Measurements from ENCODE around the gene COL12A1. TPM values are rescaled to one million over a fixed set of nuclear protein-coding genes. Genes with fewer than 3 reads are reported as not detected.

The COL12A1 gene
- total and polyA plus RNA-seq, 2 experiments from 2014 or later: 0.39 to 6.3 TPM

DNA sequence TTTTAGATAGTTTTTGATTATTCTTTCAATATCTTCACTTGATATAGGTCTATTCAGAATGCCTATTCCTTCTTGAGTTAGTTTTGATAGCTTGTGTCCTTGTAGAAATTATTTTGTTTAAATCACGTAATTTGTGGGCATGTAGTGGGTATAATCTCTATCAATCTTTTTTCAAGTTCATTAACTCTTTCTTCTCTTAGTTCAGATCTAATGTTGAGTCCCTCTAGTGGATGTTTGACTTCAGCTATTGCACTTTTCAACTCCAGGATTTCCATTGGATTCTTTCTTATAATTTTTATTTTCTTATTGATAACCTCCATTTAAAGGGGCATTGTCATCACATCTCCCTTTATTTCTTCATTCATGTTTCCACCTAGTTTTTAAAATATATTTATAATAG lies 135.6 kb downstream of the COL12A1 start (continued):
- TF ChIP-seq, protein P1, sequence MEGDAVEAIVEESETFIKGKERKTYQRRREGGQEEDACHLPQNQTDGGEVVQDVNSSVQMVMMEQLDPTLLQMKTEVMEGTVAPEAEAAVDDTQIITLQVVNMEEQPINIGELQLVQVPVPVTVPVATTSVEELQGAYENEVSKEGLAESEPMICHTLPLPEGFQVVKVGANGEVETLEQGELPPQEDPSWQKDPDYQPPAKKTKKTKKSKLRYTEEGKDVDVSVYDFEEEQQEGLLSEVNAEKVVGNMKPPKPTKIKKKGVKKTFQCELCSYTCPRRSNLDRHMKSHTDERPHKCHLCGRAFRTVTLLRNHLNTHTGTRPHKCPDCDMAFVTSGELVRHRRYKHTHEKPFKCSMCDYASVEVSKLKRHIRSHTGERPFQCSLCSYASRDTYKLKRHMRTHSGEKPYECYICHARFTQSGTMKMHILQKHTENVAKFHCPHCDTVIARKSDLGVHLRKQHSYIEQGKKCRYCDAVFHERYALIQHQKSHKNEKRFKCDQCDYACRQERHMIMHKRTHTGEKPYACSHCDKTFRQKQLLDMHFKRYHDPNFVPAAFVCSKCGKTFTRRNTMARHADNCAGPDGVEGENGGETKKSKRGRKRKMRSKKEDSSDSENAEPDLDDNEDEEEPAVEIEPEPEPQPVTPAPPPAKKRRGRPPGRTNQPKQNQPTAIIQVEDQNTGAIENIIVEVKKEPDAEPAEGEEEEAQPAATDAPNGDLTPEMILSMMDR (conservative IDR thresholded peaks at IDR 0.05; ENCODE audit: low read depth in 2 of 2): peak in 1 of 2 experiments; percentile 32; a peak in 1 of 4 replicates

DNA sequence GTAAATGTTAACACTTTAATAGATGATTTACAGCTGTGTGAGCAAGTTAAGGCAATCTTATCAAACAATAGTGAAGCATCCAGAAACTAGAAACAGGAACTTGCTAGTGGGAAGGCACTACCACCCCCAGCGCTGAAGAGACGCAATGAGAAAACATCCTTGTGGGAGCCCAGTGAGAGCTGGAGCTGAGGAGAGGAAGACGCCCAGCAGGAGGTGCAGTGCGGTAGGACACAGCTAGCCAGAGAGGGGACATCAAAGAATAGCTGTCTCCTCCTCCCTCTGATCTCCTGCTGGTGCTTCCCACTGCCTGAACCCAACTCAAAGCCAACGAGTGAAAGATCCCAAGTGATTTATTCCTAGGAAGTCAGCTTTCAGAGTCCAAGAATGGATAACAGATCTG lies 140.3 kb downstream of the COL12A1 start:
- TF ChIP-seq, protein P2, sequence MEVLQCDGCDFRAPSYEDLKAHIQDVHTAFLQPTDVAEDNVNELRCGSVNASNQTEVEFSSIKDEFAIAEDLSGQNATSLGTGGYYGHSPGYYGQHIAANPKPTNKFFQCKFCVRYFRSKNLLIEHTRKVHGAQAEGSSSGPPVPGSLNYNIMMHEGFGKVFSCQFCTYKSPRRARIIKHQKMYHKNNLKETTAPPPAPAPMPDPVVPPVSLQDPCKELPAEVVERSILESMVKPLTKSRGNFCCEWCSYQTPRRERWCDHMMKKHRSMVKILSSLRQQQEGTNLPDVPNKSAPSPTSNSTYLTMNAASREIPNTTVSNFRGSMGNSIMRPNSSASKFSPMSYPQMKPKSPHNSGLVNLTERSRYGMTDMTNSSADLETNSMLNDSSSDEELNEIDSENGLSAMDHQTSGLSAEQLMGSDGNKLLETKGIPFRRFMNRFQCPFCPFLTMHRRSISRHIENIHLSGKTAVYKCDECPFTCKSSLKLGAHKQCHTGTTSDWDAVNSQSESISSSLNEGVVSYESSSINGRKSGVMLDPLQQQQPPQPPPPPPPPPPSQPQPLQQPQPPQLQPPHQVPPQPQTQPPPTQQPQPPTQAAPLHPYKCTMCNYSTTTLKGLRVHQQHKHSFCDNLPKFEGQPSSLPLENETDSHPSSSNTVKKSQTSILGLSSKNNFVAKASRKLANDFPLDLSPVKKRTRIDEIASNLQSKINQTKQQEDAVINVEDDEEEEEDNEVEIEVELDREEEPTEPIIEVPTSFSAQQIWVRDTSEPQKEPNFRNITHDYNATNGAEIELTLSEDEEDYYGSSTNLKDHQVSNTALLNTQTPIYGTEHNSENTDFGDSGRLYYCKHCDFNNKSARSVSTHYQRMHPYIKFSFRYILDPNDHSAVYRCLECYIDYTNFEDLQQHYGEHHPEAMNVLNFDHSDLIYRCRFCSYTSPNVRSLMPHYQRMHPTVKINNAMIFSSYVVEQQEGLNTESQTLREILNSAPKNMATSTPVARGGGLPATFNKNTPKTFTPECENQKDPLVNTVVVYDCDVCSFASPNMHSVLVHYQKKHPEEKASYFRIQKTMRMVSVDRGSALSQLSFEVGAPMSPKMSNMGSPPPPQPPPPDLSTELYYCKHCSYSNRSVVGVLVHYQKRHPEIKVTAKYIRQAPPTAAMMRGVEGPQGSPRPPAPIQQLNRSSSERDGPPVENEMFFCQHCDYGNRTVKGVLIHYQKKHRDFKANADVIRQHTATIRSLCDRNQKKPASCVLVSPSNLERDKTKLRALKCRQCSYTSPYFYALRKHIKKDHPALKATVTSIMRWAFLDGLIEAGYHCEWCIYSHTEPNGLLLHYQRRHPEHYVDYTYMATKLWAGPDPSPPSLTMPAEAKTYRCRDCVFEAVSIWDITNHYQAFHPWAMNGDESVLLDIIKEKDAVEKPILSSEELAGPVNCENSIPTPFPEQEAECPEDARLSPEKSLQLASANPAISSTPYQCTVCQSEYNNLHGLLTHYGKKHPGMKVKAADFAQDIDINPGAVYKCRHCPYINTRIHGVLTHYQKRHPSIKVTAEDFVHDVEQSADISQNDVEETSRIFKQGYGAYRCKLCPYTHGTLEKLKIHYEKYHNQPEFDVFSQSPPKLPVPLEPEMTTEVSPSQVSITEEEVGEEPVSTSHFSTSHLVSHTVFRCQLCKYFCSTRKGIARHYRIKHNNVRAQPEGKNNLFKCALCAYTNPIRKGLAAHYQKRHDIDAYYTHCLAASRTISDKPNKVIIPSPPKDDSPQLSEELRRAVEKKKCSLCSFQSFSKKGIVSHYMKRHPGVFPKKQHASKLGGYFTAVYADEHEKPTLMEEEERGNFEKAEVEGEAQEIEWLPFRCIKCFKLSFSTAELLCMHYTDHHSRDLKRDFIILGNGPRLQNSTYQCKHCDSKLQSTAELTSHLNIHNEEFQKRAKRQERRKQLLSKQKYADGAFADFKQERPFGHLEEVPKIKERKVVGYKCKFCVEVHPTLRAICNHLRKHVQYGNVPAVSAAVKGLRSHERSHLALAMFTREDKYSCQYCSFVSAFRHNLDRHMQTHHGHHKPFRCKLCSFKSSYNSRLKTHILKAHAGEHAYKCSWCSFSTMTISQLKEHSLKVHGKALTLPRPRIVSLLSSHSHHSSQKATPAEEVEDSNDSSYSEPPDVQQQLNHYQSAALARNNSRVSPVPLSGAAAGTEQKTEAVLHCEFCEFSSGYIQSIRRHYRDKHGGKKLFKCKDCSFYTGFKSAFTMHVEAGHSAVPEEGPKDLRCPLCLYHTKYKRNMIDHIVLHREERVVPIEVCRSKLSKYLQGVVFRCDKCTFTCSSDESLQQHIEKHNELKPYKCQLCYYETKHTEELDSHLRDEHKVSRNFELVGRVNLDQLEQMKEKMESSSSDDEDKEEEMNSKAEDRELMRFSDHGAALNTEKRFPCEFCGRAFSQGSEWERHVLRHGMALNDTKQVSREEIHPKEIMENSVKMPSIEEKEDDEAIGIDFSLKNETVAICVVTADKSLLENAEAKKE (CRISPR knock-in tag; IDR thresholded peaks at IDR 0.05): peak; percentile 96
- TF ChIP-seq EZH2 (IDR thresholded peaks at IDR 0.05; ENCODE audit: low read depth, unreplicated experiment) (no peak), NANOG (IDR thresholded peaks at IDR 0.05; ENCODE audit: borderline replicate concordance) (no peak), ZNF331 (CRISPR knock-in tag; IDR thresholded peaks at IDR 0.05; ENCODE audit: low read depth) (no peak), POLR2AphosphoS5 (IDR thresholded peaks at IDR 0.05; ENCODE audit: low read depth) (no peak)
- TF ChIP-seq, protein P1 (conservative IDR thresholded peaks at IDR 0.05; ENCODE audit: low read depth in 2 of 2): peak in 1 of 2 experiments; percentile 35; a peak in 2 of 4 replicates
- TF ChIP-seq, protein P3, sequence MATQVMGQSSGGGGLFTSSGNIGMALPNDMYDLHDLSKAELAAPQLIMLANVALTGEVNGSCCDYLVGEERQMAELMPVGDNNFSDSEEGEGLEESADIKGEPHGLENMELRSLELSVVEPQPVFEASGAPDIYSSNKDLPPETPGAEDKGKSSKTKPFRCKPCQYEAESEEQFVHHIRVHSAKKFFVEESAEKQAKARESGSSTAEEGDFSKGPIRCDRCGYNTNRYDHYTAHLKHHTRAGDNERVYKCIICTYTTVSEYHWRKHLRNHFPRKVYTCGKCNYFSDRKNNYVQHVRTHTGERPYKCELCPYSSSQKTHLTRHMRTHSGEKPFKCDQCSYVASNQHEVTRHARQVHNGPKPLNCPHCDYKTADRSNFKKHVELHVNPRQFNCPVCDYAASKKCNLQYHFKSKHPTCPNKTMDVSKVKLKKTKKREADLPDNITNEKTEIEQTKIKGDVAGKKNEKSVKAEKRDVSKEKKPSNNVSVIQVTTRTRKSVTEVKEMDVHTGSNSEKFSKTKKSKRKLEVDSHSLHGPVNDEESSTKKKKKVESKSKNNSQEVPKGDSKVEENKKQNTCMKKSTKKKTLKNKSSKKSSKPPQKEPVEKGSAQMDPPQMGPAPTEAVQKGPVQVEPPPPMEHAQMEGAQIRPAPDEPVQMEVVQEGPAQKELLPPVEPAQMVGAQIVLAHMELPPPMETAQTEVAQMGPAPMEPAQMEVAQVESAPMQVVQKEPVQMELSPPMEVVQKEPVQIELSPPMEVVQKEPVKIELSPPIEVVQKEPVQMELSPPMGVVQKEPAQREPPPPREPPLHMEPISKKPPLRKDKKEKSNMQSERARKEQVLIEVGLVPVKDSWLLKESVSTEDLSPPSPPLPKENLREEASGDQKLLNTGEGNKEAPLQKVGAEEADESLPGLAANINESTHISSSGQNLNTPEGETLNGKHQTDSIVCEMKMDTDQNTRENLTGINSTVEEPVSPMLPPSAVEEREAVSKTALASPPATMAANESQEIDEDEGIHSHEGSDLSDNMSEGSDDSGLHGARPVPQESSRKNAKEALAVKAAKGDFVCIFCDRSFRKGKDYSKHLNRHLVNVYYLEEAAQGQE (IDR thresholded peaks at IDR 0.05; ENCODE audit: unreplicated experiment): no peak
- TF ChIP-seq, protein P4, sequence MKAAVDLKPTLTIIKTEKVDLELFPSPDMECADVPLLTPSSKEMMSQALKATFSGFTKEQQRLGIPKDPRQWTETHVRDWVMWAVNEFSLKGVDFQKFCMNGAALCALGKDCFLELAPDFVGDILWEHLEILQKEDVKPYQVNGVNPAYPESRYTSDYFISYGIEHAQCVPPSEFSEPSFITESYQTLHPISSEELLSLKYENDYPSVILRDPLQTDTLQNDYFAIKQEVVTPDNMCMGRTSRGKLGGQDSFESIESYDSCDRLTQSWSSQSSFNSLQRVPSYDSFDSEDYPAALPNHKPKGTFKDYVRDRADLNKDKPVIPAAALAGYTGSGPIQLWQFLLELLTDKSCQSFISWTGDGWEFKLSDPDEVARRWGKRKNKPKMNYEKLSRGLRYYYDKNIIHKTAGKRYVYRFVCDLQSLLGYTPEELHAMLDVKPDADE (IDR thresholded peaks at IDR 0.05): no peak
- ATAC-seq (peak; percentile 74), DNase-seq (ENCODE audit: low spot score) (peak; percentile 58)
- H3K27ac Mint-ChIP-seq: peak overlapping the region; percentile 16; the same call in 1 of the 2 replicates
- Histone ChIP-seq H3K4me2 (peak overlapping the region; percentile 48; the same call in 1 of the 2 replicates), H3F3A (replicated peaks; ENCODE audit: low read depth) (no peaks in the 10 kb centered on the region), H3K36me3 (ENCODE audit: insufficient read depth) (no peaks in the 10 kb centered on the region), H4K20me1 (replicated peaks; ENCODE audit: insufficient read depth) (no peaks in the 10 kb centered on the region), H2AFZ (no peak overlapping the region; the same call in 1 of the 2 replicates), H3K27ac (ENCODE audit: low read depth) (no peak overlapping the region), H3K4me3 (no peak overlapping the region), H3K4me1 (ENCODE audit: insufficient read depth) (no peaks in the 10 kb centered on the region; the same call in 1 of the 2 replicates), H3K27me3 (ENCODE audit: insufficient read depth) (no peaks in the 10 kb centered on the region), H3K79me2 (replicated peaks; ENCODE audit: insufficient read depth) (no peaks in the 10 kb centered on the region), H3K9me2 (ENCODE audit: insufficient read depth) (peaks cover 5% of the 10 kb centered on the region)
- H3K9me3 Mint-ChIP-seq: peaks cover 3% of the 10 kb centered on the region; the same call in 1 of the 3 replicates
- peaks cover 10% of the 10 kb centered on the region for H3K4me1 Mint-ChIP-seq
- no peak overlapping the region for H3K4me3 Mint-ChIP-seq
- H3K36me3 Mint-ChIP-seq (ENCODE audit: low read depth): no peaks in the 10 kb centered on the region
- H3K27me3 Mint-ChIP-seq (ENCODE audit: insufficient read depth, low read depth, poor library complexity): no peaks in the 10 kb centered on the region
